SK-N-MC (cell line): ENCODE results near the gene RALY.
"Not testable (repeated sequence)": the region's sequence is repeated elsewhere in the genome, so short reads cannot be mapped to it uniquely, and the experiment has no call there.

Source experiments
- DNase-seq: peaks from one replicate; pipeline ENCODE4 v3.0.0-alpha.2; 2011; ENCODE audit warnings: low read depth, low spot score
- H3K27ac ChIP-seq: fragments of 200-600 bp; sonication (generic); 2 replicates; pipeline ENCODE4 v1.5.1; 2016; ENCODE audit warnings: mixed run types
- H3K36me3 ChIP-seq: fragments of 200-600 bp; sonication (generic); 2 replicates; pipeline ENCODE4 v1.6.1; 2017; ENCODE audit warnings: antibody characterized with exemption, low read length, mixed read lengths; ENCODE audit not compliant: insufficient read depth
- H3K4me3 ChIP-seq: fragments of 200-600 bp; sonication (generic); 2 replicates; pipeline ENCODE4 v1.5.1; 2016
- H3K9ac ChIP-seq: fragments of 200-600 bp; sonication (generic); 2 replicates; pipeline ENCODE4 v1.8.0; 2017; ENCODE audit warnings: mixed run types, mixed read lengths; ENCODE audit not compliant: insufficient read length
- H3K9me3 ChIP-seq: fragments of 200-600 bp; sonication (generic); 2 replicates; pipeline ENCODE4 v1.6.1; 2017; ENCODE audit warnings: low read depth, mild to moderate bottlenecking, antibody characterized with exemption, low read length, moderate library complexity, mixed read lengths
- EZH2 ChIP-seq: fragments of 200-600 bp; sonication (generic); IDR thresholded peaks from one replicate; pipeline ENCODE4 v1.6.1; 2017; ENCODE audit warnings: antibody characterized with exemption
- FOXP2 ChIP-seq: optimal IDR thresholded peaks from 2 replicates; pipeline ENCODE3; 2011; ENCODE audit warnings: mild to moderate bottlenecking, moderate library complexity; ENCODE audit not compliant: insufficient read depth; ENCODE audit errors: extremely low read length, control extremely low read depth
- POLR2AphosphoS5 ChIP-seq: IDR thresholded peaks from 2 replicates; pipeline ENCODE4 v1.6.1; 2012; ENCODE audit warnings: mild to moderate bottlenecking, low read depth, low read length, borderline replicate concordance

The RALY gene

GRCh38 chr20:34129518-34130162 lies 135.9 kb downstream of the RALY start:
- Histone ChIP-seq H3K4me3 (peak overlapping the region; percentile 67), H3K9ac (peak overlapping the region; percentile 28), H3K27ac (no peak overlapping the region), H3K9me3 (no peaks in the 10 kb centered on the region), H3K36me3 (no peaks in the 10 kb centered on the region)
- DNase-seq: peak; percentile 34
- TF ChIP-seq EZH2 (no peak), POLR2AphosphoS5 (no peak), FOXP2 (no peak)

- H3K9ac ChIP-seq: no peak overlapping the region
- no peak for DNase-seq
- H3K27ac ChIP-seq: no peak overlapping the region
- TF ChIP-seq POLR2AphosphoS5 (no peak), EZH2 (no peak), FOXP2 (no peak)
- no peaks in the 10 kb centered on the region for H3K36me3 ChIP-seq
- no peaks in the 10 kb centered on the region for H3K9me3 ChIP-seq
- H3K4me3 ChIP-seq: no peak overlapping the region
Measured at GRCh38 chr20:34131491-34131890, 137.8 kb downstream of the RALY start.

GRCh38 chr20:34132491-34132890 lies 138.8 kb downstream of the RALY start:
- not testable (repeated sequence) for H3K9ac ChIP-seq, H3K4me3 ChIP-seq, H3K36me3 ChIP-seq, H3K27ac ChIP-seq, DNase-seq, H3K9me3 ChIP-seq

- not testable (repeated sequence) for DNase-seq, H3K27ac ChIP-seq, H3K9ac ChIP-seq, H3K9me3 ChIP-seq, H3K36me3 ChIP-seq, H3K4me3 ChIP-seq
Measured at GRCh38 chr20:34132943-34133342, 139.2 kb downstream of the RALY start.

GRCh38 chr20:34133365-34133860 lies 139.7 kb downstream of the RALY start:
- not testable (repeated sequence) for H3K27ac ChIP-seq, DNase-seq, H3K9ac ChIP-seq, H3K4me3 ChIP-seq, H3K9me3 ChIP-seq, H3K36me3 ChIP-seq
